Caco-2 (cell line): ENCODE measurements around the gene SNPH. TPM values are rescaled to one million over a fixed set of nuclear protein-coding genes. Genes with fewer than 3 reads are reported as not detected.

ENCODE experiments used
- BruUV-seq: library from RNA; stranded (reverse); fragments of 400-500 nt; replicated peaks from 2 replicates; lab custom pipeline; 2021; lab: Mats Ljungman, UMichigan
- CTCF ChIA-PET: fragments of 300-600 bp; sonication (Branson Sonifier 250); formaldehyde crosslinking; loops from one replicate; lab custom pipeline; 2022; ENCODE audit warnings: antibody characterized with exemption; lab: Charles Lee
- POLR2A ChIA-PET: fragments of 300-600 bp; sonication (Branson Sonifier 250); formaldehyde crosslinking; loops from one replicate; lab custom pipeline; 2022; ENCODE audit warnings: antibody characterized with exemption; lab: Charles Lee
- DNase-seq, 2 experiments: peaks; one replicate each; pipeline versions ENCODE4 v3.0.0 to v3.0.0-alpha.2; 2020 to 2022
- H3K27me3 ChIP-seq: replicated peaks from 2 replicates; pipeline ENCODE4 v1.6.0; 2011; ENCODE audit warnings: low read length; ENCODE audit not compliant: control insufficient read depth, insufficient read depth
- H3K36me3 ChIP-seq: 2 replicates; pipeline ENCODE4 v1.5.1; 2011; ENCODE audit warnings: low read length; ENCODE audit not compliant: control insufficient read depth, insufficient read depth
- H3K4me1 ChIP-seq: fragments of 250-450 bp; sonication (Bioruptor Pico); 2 replicates; pipeline ENCODE4 v1.5.1; 2020; ENCODE audit warnings: mild to moderate bottlenecking
- H3K4me3 ChIP-seq: 2 replicates; pipeline ENCODE4 v1.5.1; 2011; ENCODE audit warnings: low read depth, mild to moderate bottlenecking, control low read depth, low read length
- H3K9me3 ChIP-seq: fragments of 250-450 bp; sonication (Bioruptor Pico); 2 replicates; pipeline ENCODE4 v1.5.1; 2020; ENCODE audit warnings: mild to moderate bottlenecking, moderate library complexity
- H3K27ac Mint-ChIP-seq: one replicate; pipeline ENCODE4 v1.8.0; 2022; ENCODE audit warnings: mixed read lengths; ENCODE audit not compliant: unreplicated experiment
- H3K27me3 Mint-ChIP-seq: one replicate; pipeline ENCODE4 v1.8.0; 2022; ENCODE audit warnings: mixed read lengths; ENCODE audit not compliant: insufficient read depth, unreplicated experiment
- H3K36me3 Mint-ChIP-seq: one replicate; pipeline ENCODE4 v1.8.0; 2022; ENCODE audit warnings: mild to moderate bottlenecking, mixed read lengths; ENCODE audit not compliant: insufficient read depth, unreplicated experiment
- H3K4me1 Mint-ChIP-seq: one replicate; pipeline ENCODE4 v1.8.0; 2022; ENCODE audit warnings: low read depth, mixed read lengths; ENCODE audit not compliant: unreplicated experiment
- H3K4me3 Mint-ChIP-seq: one replicate; pipeline ENCODE4 v1.8.0; 2022; ENCODE audit warnings: mild to moderate bottlenecking, moderate library complexity, mixed read lengths; ENCODE audit not compliant: unreplicated experiment
- H3K9me3 Mint-ChIP-seq: one replicate; pipeline ENCODE4 v1.8.0; 2022; ENCODE audit warnings: mixed read lengths; ENCODE audit not compliant: unreplicated experiment
- intact Hi-C: fragments of 100-400 bp; cut with micrococcal nuclease; formaldehyde crosslinking; loops from one replicate; pipeline ENCODE4 v1.10.0; 2022; ENCODE audit not compliant: unreplicated experiment
- total RNA-seq: library from RNA; stranded (reverse); gene quantifications from 2 replicates; pipeline ENCODE4 v1.2.3, GENCODE V29; 2022
- TF ChIP-seq, protein P1 (sequence below), 2 experiments: fragments of 200-600 bp in 1 of 2; IDR thresholded peaks; 1 replicate in 1 of 2; 2 replicates in 1 of 2; pipeline versions ENCODE4 v1.5.1 to v1.8.0; 2011 to 2022; ENCODE audit warnings: antibody characterized with exemption in 1 of 2, control low read depth in 1 of 2, inconsistent platforms in 1 of 2, low read depth in 1 of 2, low read length in 1 of 2, mild to moderate bottlenecking in 1 of 2, moderate library complexity in 1 of 2; ENCODE audit not compliant: insufficient read depth in 1 of 2, severe bottlenecking in 1 of 2, unreplicated experiment in 1 of 2

SNPH gene
- total RNA-seq, 1 experiment from 2014 or later: 0.36 TPM

DNA sequence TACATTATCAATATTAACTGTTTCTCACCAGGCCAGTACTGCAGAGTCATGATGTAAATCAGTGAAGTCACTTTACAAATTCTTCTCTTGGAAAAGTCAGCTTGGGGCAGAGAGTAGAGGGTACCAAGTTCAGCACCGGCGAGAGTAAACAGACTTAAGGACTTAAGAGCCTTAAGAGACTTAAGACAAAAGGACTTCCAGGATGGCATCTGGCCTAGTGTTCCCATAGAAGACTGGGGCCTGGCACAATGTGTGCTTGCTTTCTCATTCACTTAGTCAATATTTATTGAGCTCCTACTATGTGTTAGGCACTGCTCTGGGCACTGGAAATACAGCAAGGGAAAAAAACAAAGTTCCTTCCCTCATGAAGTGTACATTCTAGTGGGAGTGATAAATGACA, 1.4 kb upstream of the SNPH start:
- no peaks in the 10 kb centered on the region for H3K9me3 Mint-ChIP-seq
- Histone ChIP-seq H3K27me3 (no peaks in the 10 kb centered on the region), H3K4me1 (no peaks in the 10 kb centered on the region), H3K36me3 (no peaks in the 10 kb centered on the region), H3K4me3 (no peak overlapping the region), H3K9me3 (peaks cover 7% of the 10 kb centered on the region; the same call in 1 of the 2 replicates)
- peaks cover 6% of the 10 kb centered on the region for H3K27me3 Mint-ChIP-seq
- TF ChIP-seq, protein P1, sequence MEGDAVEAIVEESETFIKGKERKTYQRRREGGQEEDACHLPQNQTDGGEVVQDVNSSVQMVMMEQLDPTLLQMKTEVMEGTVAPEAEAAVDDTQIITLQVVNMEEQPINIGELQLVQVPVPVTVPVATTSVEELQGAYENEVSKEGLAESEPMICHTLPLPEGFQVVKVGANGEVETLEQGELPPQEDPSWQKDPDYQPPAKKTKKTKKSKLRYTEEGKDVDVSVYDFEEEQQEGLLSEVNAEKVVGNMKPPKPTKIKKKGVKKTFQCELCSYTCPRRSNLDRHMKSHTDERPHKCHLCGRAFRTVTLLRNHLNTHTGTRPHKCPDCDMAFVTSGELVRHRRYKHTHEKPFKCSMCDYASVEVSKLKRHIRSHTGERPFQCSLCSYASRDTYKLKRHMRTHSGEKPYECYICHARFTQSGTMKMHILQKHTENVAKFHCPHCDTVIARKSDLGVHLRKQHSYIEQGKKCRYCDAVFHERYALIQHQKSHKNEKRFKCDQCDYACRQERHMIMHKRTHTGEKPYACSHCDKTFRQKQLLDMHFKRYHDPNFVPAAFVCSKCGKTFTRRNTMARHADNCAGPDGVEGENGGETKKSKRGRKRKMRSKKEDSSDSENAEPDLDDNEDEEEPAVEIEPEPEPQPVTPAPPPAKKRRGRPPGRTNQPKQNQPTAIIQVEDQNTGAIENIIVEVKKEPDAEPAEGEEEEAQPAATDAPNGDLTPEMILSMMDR (IDR thresholded peaks at IDR 0.05; ENCODE audit: insufficient read depth in 1 of 2, low read depth in 1 of 2, low read length in 1 of 2, severe bottlenecking in 1 of 2, unreplicated experiment in 1 of 2): no peak
- no peaks in the 10 kb centered on the region for H3K4me1 Mint-ChIP-seq
- peak overlapping the region; percentile 70 for H3K4me3 Mint-ChIP-seq
- CTCF ChIA-PET: no interaction called here
- BruUV-seq: no TSS peak
- intact Hi-C loops: no loop called here
- no peaks in the 10 kb centered on the region for H3K36me3 Mint-ChIP-seq
- DNase-seq: no peak
- no peak overlapping the region for H3K27ac Mint-ChIP-seq
- POLR2A ChIA-PET: no interaction called here

DNA sequence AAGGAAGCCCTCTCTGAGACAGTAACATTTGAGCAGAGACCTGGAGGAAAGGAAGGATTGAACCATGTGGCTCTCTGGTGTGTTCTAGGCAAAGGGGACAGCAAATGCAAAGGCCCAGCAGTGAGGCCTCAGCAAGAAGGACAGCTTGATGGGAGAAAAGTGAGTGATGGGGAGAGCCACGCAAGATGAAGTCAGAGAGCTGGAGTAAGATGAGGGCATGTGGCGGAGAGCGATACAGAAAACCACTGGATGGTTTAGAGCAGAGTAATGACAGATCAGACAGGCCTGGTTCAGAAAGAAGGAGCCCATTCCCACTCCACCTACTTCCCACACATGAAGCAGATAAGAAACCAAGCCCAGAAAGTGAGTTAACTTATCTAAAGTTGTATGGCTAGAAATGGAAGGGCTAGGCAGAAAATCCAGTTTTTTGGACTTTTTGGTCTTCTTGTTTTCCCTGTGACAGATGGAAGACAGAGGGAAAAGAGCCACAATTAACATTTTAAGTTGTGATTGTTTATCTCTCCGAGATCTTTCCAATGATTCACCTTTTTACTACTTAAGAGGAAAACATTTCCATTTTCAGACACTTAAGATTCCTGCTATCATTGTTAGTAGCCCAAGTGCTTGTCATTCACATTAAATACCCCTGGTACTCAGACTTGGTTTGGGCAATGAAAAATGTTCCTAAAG, 723 bp upstream of the SNPH start:
- no peaks in the 10 kb centered on the region for H3K36me3 ChIP-seq
- H3K4me1 ChIP-seq: no peaks in the 10 kb centered on the region
- no peaks in the 10 kb centered on the region for H3K4me1 Mint-ChIP-seq
- TF ChIP-seq, protein P1 (IDR thresholded peaks at IDR 0.05; ENCODE audit: insufficient read depth in 1 of 2, low read depth in 1 of 2, low read length in 1 of 2, severe bottlenecking in 1 of 2, unreplicated experiment in 1 of 2): no peak
- H3K9me3 Mint-ChIP-seq: no peaks in the 10 kb centered on the region
- peaks cover 6% of the 10 kb centered on the region for H3K27me3 Mint-ChIP-seq
- DNase-seq: no peak
- H3K27me3 ChIP-seq: no peaks in the 10 kb centered on the region
- intact Hi-C loops: no loop called here
- no TSS peak for BruUV-seq
- no peak overlapping the region for H3K27ac Mint-ChIP-seq
- H3K4me3 Mint-ChIP-seq: peak overlapping the region; percentile 70
- POLR2A ChIA-PET: interaction anchor here (0.5 to 1.3 kb wide), 2 partner anchors 60 to 1212 kb away, joined by 3 read pairs; no protein-coding TSS in a partner anchor
- CTCF ChIA-PET: no interaction called here
- no peaks in the 10 kb centered on the region for H3K36me3 Mint-ChIP-seq
- no peak overlapping the region for H3K4me3 ChIP-seq
- H3K9me3 ChIP-seq: peaks cover 7% of the 10 kb centered on the region; the same call in 1 of the 2 replicates

DNA sequence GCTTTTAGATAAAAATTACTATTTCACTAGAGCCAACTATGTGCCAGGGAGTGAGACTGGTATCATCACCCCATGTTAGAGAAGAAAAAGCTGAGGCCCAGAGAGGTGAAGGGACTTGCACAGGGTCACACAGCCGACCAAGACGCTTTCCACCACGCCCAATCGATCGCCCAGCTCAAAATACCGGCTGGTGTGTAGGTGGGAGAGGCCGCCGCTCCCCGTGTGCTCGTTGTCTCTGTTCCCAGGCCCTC, 253 bp upstream of the SNPH start:
- Mint-ChIP-seq H3K36me3 (no peaks in the 10 kb centered on the region), H3K9me3 (no peaks in the 10 kb centered on the region), H3K4me1 (no peaks in the 10 kb centered on the region), H3K27me3 (peaks cover 6% of the 10 kb centered on the region), H3K27ac (no peak overlapping the region), H3K4me3 (peak overlapping the region; percentile 70)
- DNase-seq: no peak
- intact Hi-C loops: no loop called here
- Histone ChIP-seq H3K9me3 (peaks cover 7% of the 10 kb centered on the region; the same call in 1 of the 2 replicates), H3K36me3 (no peaks in the 10 kb centered on the region), H3K27me3 (no peaks in the 10 kb centered on the region), H3K4me3 (peak overlapping the region; percentile 61), H3K4me1 (no peaks in the 10 kb centered on the region)
- ChIA-PET CTCF (no interaction called here), POLR2A (interaction anchor here (0.5 to 1.3 kb wide), 3 partner anchors 60 to 1212 kb away, joined by 3 to 4 read pairs (median 3); no protein-coding TSS in a partner anchor)
- TF ChIP-seq, protein P1 (IDR thresholded peaks at IDR 0.05; ENCODE audit: insufficient read depth in 1 of 2, low read depth in 1 of 2, low read length in 1 of 2, severe bottlenecking in 1 of 2, unreplicated experiment in 1 of 2): no peak
- no TSS peak for BruUV-seq
